Esophagus muscularis mucosa (tissue), 4 donors: ENCODE measurements around the gene PNPLA1. TPM values are rescaled to one million over a fixed set of nuclear protein-coding genes. Genes with fewer than 3 reads are reported as not detected.

Experiments
- DNase-seq: peaks from one replicate; pipeline ENCODE4 v3.0.0-alpha.2; 2017; ENCODE audit errors: extremely low spot score
- H3K27ac ChIP-seq, 4 donors: fragments of 200-600 bp; sonication (generic); replicated peaks in 1 of 4; 1 replicate in 3 of 4; 2 replicates in 1 of 4; pipeline ENCODE4 v1.5.1; 2016 to 2019; ENCODE audit warnings: mild to moderate bottlenecking in 1 of 4
- H3K27me3 ChIP-seq, 4 donors: fragments of 200-600 bp; sonication (generic); one replicate each; pipeline versions ENCODE4 v1.5.1 to v1.6.0; 2016 to 2019
- H3K36me3 ChIP-seq, 4 donors: fragments of 200-600 bp; sonication (generic); one replicate each; pipeline ENCODE4 v1.5.1; 2016 to 2019
- H3K4me1 ChIP-seq, 4 donors: fragments of 200-600 bp; sonication (generic); one replicate each; pipeline ENCODE4 v1.5.1; 2016 to 2019
- H3K4me3 ChIP-seq, 4 donors: fragments of 200-600 bp; sonication (generic); 1 replicate in 2 of 4; 2 replicates in 2 of 4; pipeline ENCODE4 v1.5.1; 2016 to 2019; ENCODE audit warnings: mild to moderate bottlenecking in 4 of 4, moderate library complexity in 1 of 4
- H3K9me3 ChIP-seq, 4 donors: fragments of 200-600 bp; sonication (generic); 1 replicate in 3 of 4; 2 replicates in 1 of 4; pipeline ENCODE4 v1.5.1; 2016 to 2019
- CTCF ChIP-seq, 3 experiments: fragments of 200-600 bp in 2 of 3; fragments of 450-650 bp in 1 of 3; sonication (generic) in 2 of 3; IDR thresholded peaks; one replicate each; pipeline ENCODE4 v1.5.1; 2017 to 2019; ENCODE audit warnings: antibody characterized with exemption in 3 of 3, mild to moderate bottlenecking in 2 of 3, moderate library complexity in 1 of 3
- EP300 ChIP-seq: sonication (generic); formaldehyde crosslinking; IDR thresholded peaks from one replicate; pipeline ENCODE4 v1.6.1; 2017; ENCODE audit warnings: antibody characterized with exemption
- POLR2A ChIP-seq: fragments of 450-650 bp; IDR thresholded peaks from one replicate; pipeline ENCODE4 v1.6.1; 2017; ENCODE audit warnings: antibody characterized with exemption, moderate library complexity, mild to moderate bottlenecking, low read depth
- POLR2AphosphoS5 ChIP-seq, 2 donors: sonication (generic); formaldehyde crosslinking; IDR thresholded peaks; one replicate each; pipeline ENCODE4 v1.6.1; 2017; ENCODE audit warnings: antibody characterized with exemption in 2 of 2
- WGBS: methylation state at CpG from one replicate; pipeline ENCODE4 v1.1.5; 2018; 5-methylcytosine and 5-hydroxymethylcytosine counted together
- intact Hi-C: fragments of 100-400 bp; cut with DNase I; formaldehyde crosslinking; loops from one replicate; pipeline ENCODE4 v1.15.1; 2023
- total RNA-seq, 4 donors: library from RNA; depleted of rRNA; stranded (reverse); fragments of >200 nt; gene quantifications; one replicate each; pipeline versions ENCODE4 v1.1.0 to v1.2.1, GENCODE V29; 2016

PNPLA1 gene
- total RNA-seq, 4 donors from 2014 or later, result 0.33 TPM; not detected in 3

- no peaks in the 10 kb centered on the region for H3K4me1 ChIP-seq
- intact Hi-C loops, result no loop called here
- no peak overlapping the region for H3K27ac ChIP-seq
- no peaks in the 10 kb centered on the region for H3K36me3 ChIP-seq
- 73% methylated on average over 3 of the region's 3 CpGs for WGBS
- H3K27me3 ChIP-seq, result peaks cover 0 to 57% (median 0%) of the 10 kb centered on the region in 4 donors
- TF ChIP-seq CTCF (IDR thresholded peaks at IDR 0.05) (no peak), POLR2A (no peak)
- no peak for DNase-seq
- no peaks in the 10 kb centered on the region for H3K9me3 ChIP-seq
- H3K4me3 ChIP-seq, result no peak overlapping the region
These were observed 10.6 kb downstream of the PNPLA1 start for GRCh38 chr6:36280467-36280866.

- no peak for DNase-seq
- Histone ChIP-seq H3K27me3 (peaks cover 0 to 62% (median 0%) of the 10 kb centered on the region in 4 donors), H3K4me1 (no peaks in the 10 kb centered on the region), H3K36me3 (no peaks in the 10 kb centered on the region), H3K27ac (no peak overlapping the region), H3K9me3 (no peaks in the 10 kb centered on the region), H3K4me3 (no peak overlapping the region)
- intact Hi-C loops, result no loop called here
- TF ChIP-seq CTCF (IDR thresholded peaks at IDR 0.05), result no peak
- no peak for TF ChIP-seq POLR2AphosphoS5 (IDR thresholded peaks at IDR 0.05)
- TF ChIP-seq POLR2A, result no peak
- no peak for TF ChIP-seq EP300
- 74% methylated on average over 4 of the region's 4 CpGs for whole genome bisulfite sequencing
These were observed 11.1 kb downstream of the PNPLA1 start for GRCh38 chr6:36280983-36281382.

GRCh38 chr6:36283608-36284007 is 13.7 kb downstream of the PNPLA1 start:
- no peak for DNase-seq
- Histone ChIP-seq H3K4me1 (no peaks in the 10 kb centered on the region), H3K27ac (no peak overlapping the region), H3K9me3 (no peaks in the 10 kb centered on the region), H3K27me3 (peaks cover 0 to 67% (median 0%) of the 10 kb centered on the region in 4 donors), H3K4me3 (no peak overlapping the region), H3K36me3 (no peaks in the 10 kb centered on the region)
- TF ChIP-seq EP300 (no peak), POLR2AphosphoS5 (IDR thresholded peaks at IDR 0.05) (no peak), CTCF (IDR thresholded peaks at IDR 0.05) (no peak), POLR2A (no peak)
- 100% methylated on average over 1 of the region's 1 CpG for WGBS
- intact Hi-C loops, result no loop called here

GRCh38 chr6:36284359-36284758 is 14.5 kb downstream of the PNPLA1 start:
- no peaks in the 10 kb centered on the region for H3K9me3 ChIP-seq
- intact Hi-C loops, result no loop called here
- 91% methylated on average over 1 of the region's 1 CpG for WGBS
- no peaks in the 10 kb centered on the region for H3K36me3 ChIP-seq
- H3K4me3 ChIP-seq, result no peak overlapping the region
- TF ChIP-seq CTCF (IDR thresholded peaks at IDR 0.05), result no peak
- no peak for TF ChIP-seq POLR2A
- TF ChIP-seq EP300, result no peak
- DNase-seq, result no peak
- H3K27me3 ChIP-seq, result peaks cover 0 to 62% (median 0%) of the 10 kb centered on the region in 4 donors
- H3K4me1 ChIP-seq, result no peaks in the 10 kb centered on the region
- H3K27ac ChIP-seq, result no peak overlapping the region

- Histone ChIP-seq H3K4me3 (no peak overlapping the region), H3K27me3 (peaks cover 0 to 60% (median 0%) of the 10 kb centered on the region in 4 donors), H3K4me1 (no peaks in the 10 kb centered on the region), H3K27ac (no peak overlapping the region), H3K36me3 (no peaks in the 10 kb centered on the region), H3K9me3 (no peaks in the 10 kb centered on the region)
- intact Hi-C loops, result no loop called here
- TF ChIP-seq EP300 (no peak), POLR2AphosphoS5 (IDR thresholded peaks at IDR 0.05) (no peak), POLR2A (no peak), CTCF (IDR thresholded peaks at IDR 0.05) (no peak)
- DNase-seq, result no peak
- 41% methylated on average over 8 of the region's 26 CpGs for WGBS
These were observed 15.4 kb downstream of the PNPLA1 start for GRCh38 chr6:36285187-36285671.
